DMS 273 treated with DMSO at 0.1 percent for 48 hours (cell line): ENCODE data around the gene RABGAP1.

Experiments
- DNase-seq: peaks from one replicate; lab custom pipeline; 2025; lab: John Stamatoyannopoulos, UW

RABGAP1 gene

GRCh38 chr9:123111427-123112014, 170.7 kb downstream of the RABGAP1 start:
- DNase-seq = no peak

DNA sequence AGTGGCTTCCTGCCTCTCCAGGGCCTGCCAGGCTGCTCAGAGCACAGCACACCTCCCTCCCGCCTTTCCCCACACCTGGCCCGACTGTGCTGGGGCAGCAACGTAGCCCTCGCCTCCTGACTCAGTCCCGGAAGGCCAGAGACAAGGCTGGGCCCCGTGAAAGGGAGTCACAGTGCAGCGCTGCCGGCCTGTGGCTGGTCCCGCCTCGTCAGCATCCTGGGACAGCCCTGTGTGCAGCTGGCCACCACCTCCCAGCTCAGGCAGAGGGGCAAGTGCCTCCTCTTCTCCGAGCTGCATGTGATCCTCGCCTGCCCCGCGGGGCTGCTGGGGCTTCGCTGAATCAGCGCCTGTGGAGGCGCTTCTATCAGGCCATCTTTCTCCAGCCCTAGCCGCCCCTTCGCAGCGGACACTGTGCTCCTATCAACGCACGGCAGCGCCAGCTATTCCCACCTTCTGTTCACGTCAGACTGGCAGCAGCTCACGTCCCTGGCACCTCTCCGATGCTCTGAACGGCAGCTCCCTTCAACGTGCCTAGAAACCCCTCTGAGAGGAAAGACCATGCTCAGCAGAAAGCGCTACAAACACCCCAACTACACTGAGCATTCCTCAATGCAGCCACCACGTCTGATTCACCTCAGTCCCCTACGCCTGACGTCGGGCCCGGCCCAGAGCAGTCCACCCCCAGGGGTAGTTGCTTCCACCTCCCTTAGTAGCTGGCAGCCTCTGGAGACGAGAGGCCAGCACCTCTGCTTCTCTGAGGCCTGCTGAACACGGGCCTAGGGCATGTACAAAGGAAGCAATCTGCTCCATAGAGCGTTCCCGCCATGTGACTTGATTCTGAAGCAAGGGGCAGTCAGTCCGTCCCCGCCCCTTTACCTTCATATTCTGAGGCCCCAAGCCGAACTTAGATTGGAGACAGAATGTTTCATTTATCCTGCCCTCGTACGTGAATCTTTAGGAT, 171.5 kb downstream of the RABGAP1 start:
- DNase-seq = no peak

DNA sequence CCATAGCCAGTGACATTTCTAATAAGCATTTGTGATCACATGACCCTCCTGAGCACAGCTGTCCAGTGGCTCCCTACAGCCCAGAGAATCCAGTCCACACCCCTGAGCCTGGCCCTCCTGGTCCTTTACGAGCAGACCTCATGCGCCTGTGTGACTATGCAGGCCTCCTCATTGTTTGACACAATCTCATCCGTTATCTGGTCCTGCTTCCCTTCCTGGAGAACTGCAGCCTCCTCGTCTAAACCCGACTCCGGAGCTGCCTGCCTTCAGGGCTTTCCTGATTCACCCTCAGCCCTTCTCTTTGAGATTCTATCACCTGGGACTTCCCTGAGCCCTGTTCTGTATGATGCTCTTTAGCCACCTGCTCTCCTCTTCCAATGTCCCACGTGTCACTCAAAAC, 172.4 kb downstream of the RABGAP1 start:
- no peak for DNase-seq

DNA sequence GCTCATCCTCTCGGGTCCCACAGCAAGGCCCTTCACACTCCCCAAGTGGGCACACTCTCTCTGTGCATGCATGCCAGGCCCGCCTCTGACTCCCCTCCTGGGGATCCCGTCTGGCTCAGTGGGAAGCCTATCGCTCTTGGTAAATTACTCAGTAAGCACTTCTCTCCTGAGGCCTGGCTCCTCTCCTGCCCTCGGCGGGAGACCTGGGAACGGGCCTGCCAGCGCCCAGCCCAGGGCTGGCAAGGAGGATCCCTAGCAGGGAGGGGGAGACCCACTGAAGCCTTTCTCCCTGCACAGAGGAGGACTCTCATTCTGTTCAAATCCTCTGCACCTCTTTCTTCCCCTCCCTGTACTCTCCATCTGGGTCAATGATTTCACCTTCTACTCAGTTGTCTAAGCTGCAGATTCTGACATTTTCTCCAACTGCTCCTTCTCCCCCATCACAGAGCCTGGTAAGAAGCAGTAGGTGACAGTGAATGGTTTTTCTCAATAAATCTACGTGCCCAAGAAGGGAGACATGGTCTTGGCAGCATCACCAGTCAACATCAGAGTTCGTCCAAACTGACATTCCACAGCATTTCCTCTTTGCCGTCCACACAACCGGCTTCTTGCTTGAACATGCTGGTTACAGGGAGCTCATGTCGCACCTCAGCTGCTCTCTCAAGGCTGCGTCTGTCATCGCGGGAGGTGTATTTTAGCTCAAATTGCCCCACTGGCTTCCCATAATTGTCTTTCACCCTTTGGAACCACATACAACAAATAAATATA, 174.5 kb downstream of the RABGAP1 start:
- no peak for DNase-seq

DNA sequence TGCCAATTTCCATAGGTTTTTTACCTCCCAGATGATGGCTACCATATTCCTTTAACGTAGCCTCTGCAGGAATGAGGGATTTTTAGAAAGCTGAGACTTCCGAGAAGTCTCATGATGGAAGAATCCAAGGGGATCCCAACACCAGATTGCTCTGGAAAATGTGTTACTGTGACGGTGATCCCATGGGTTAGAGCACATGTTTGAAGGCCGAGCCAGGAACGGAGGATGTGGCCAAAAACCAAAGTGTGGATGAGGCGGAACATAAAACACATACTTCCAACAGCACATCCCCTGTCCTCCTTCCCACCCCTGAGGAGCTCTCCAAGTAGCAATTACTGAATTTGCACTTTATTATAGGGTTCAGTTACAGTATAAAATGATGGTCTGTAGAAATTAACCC, 175.2 kb downstream of the RABGAP1 start:
- no peak for DNase-seq

- no peak for DNase-seq
Observed at GRCh38 chr9:123119566-123119965, 178.7 kb downstream of the RABGAP1 start.

DNA sequence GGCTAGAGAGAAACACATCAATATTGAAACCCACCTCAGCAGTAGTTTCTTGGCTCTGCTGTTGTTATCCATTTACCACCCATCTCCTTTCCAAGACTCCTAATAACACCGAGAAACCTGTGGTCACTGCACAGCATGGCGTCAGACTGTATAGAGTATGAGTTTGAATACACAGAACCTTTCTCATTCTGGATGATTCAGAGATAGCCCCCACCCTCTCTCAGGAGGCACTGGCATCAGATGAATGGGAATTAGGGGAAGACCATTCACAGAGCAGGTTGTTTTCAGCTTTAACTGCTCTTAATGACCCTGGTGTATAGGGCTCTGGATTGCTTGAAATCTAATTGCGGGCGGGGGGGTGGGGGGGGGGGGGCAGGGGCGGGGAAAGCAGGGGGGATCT, 179.3 kb downstream of the RABGAP1 start:
- DNase-seq = no peak

DNA sequence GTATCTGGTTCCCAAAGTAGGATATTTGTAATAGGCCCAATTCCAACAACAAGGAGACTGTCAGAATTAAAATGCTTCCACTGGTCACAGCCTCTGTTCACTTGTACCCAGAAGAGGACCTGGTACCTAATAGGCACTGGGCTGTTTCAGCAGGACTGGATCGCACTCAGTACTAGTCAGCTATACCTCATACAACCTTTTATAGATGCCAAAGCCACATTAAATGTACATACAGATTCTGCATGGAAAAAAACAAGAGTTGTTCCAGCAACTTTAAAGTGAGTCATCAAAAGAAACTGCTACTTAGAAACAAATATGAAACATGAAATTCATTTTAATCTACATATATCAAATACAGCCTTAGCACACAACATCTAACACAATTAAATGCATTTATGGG, 180.1 kb downstream of the RABGAP1 start:
- no peak for DNase-seq

DNA sequence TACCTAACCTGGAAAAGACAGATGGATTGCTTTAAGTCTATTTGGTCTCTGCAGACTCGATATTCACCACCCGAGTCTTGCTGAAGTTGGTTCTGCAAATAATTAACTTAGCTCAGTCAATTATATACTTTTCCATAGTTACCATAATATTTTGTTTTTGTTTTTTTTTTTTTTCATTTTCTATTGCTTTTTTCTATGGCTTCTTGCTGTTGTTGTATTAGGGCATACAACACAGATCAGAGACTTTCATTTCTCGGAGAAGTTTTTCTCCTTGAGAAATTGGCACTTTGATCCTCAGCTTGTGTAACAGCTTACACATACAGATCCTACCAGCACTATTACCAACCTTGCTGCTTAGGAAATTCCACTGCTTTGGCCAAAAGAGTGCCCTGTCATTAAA, 180.6 kb downstream of the RABGAP1 start:
- no peak for DNase-seq

DNA sequence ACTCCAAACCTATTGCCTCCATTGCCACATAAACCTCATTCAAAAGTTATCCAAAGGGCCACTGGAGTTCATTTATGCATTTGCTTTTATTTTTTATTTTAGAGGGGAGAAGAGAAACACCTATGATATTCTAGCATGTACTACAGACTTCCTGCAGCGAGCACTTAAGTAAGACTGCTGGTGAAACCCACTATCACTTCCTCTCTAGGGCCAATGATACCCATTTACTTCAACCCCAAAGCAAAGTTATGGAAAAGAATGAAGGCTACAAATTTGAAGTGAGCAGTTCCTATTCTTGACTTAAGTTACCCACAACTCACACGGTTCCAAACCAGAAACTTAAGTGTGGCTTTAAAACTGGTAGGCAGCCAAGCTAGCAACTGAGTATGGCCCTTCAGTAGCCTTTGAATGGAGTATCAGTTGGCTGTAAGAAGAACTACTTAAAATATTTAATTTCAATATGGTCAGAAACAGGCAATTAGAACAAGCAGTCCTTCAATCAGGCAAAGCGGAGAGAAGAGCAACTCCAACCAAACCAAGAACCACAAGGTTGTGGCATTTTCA, 186.8 kb downstream of the RABGAP1 start:
- no peak for DNase-seq

DNA sequence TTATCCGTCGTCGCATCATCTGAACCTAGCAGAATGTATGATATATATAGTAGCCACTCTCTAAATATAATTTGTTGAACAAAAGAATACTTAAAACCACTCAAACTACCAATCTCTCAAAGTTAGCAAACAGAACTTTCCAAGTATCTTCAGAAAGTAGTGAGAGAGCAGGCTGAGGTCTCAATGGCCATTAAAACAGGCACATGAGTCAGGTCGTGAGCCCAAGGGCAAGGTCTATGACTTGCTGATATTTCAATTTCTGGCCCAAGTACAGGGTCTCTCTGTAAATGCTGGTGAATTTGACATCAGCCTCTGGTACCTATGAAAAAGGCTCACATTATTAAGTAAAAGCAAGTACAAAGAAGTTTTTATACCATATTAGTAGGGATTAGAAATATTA, 187.8 kb downstream of the RABGAP1 start:
- DNase-seq = no peak

DNA sequence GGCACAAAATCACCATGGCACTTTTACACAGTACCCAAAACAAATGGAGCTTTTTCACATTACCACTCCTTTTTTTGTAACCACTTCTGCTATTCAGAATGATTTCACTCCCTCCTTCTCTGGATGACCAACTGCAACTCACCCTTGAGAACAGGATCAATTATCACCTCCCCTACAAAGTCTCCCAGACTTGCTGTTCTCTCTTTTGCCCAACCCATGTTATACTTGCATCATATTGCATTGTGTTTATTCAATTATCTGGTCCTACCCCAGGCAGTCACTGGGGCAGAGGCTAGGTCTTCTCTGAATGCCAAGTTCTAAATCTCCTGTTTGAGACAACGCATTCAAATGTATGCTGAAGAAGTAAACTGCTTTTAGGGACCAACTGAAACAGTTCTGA, 188.6 kb downstream of the RABGAP1 start:
- DNase-seq = no peak

GRCh38 chr9:123131258-123131657, 190.4 kb downstream of the RABGAP1 start:
- DNase-seq = no peak

DNA sequence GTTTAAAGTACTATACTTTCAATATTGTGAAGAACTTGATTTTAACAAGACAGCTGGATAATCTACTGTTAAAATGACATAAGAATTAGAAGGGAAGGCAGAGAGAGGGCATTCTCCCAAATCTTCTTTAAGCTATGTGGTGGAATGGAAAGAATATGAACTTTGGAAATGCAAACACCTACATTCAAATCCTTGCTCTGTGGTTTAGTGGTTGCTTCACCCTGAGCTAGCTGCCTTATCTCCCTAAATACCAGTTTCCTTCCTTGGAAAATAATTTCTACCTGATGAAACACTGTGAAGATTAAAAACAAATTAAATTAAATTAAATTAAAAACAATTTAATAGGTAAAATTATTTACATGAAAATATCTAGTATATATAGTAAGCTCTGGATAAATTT, 191.2 kb downstream of the RABGAP1 start:
- no peak for DNase-seq

GRCh38 chr9:123132696-123133095, 191.9 kb downstream of the RABGAP1 start:
- DNase-seq = no peak

DNA sequence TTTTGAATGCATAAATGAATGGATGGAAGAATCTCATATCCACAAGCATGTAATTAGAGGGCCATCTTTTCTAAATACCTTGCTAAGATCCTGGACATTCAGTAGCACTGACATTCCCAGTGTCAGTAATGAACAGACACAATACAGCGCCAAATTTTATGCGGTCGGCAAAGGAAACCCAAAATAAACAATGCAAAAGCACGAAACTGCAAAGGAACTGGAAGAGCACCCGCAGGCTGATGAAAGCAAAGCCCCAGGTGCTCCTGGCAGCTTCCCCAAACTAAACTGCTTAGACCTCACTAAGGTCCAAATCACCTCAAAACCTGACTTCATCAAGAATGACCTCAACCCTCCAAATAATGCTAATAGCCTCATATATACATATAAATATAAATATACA, 194.6 kb downstream of the RABGAP1 start:
- DNase-seq = no peak

DNA sequence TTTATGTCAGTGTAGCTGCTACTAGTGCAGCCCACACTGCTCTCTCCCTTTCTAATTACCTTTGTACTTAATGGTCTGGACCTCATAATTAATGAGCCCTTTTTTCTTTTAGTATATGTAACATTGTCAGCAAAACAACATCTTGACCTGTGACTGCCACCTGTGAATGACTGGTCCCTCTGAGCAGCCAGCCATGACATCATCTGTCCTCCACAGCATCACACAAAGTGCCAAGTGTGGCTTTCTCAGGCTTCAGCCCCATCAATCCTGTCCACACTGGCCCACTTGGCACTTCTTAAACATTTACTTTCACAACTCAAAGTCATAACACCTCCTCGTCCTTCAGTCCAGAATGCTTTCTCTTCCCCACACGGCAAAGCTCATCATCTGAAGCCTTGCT, 197.3 kb downstream of the RABGAP1 start:
- DNase-seq = no peak

GRCh38 chr9:123149067-123149466, 208.2 kb downstream of the RABGAP1 start:
- DNase-seq = no peak

DNA sequence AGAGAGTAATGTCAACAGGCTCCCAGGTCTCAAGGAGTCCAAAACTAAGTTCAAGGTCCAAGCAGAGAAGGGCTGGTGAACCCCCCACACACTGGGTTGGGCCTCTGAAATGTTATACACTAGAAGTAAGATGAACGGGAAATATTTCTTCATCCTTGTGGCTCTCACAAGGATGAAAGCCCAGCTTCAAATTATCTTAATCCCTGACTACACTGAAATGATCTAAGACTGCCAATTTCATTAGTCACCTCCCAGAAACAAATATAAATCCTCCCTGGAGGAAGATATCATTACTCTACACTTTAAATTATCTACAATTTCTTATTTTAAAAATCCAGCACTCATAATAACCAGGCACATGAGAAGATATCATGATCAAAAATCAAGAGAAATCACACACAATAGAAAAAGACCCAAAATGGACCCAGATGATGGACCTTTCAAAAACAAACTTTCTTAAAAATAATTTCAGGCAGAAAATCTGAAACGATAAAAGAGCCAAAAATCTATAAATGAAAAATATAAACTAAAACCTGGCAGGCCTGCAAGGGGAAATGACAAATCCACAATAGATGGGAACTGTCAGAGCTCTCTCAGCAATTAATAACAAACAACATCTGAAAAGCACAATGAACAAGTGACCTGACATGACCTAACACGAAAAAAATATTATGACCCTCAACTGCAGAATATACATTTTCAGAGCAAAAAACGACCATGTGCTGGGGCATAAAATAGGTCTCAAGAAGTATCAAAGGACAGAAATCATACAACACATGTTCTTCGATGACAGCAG, 210.1 kb downstream of the RABGAP1 start:
- no peak for DNase-seq
